K562 (cell line): ENCODE results near the gene DAGLA. TPM values are rescaled to one million over a fixed set of nuclear protein-coding genes. Genes with fewer than 3 reads are reported as not detected.

Experiments used
- ATAC-seq: fragments of 200-7000 bp; cut with Tn5 transposase; 3 replicates; pipeline ENCODE4 v1.9.1; 2020; ENCODE audit warnings: moderate library complexity
- BruUV-seq: library from RNA; stranded (reverse); fragments of 400-500 nt; replicated peaks from 2 replicates; lab custom pipeline; 2021; lab: Mats Ljungman, UMichigan
- CTCF ChIA-PET: fragments of 300-600 bp; formaldehyde crosslinking; extraction: SDS; loops from one replicate; lab custom pipeline; 2021; ENCODE audit warnings: low intra/inter-chr PET ratio; lab: Yijun Ruan, JAX
- POLR2A ChIA-PET: fragments of 300-600, 350-650 bp; sonication (Branson Sonifier 250); formaldehyde crosslinking; extraction: SDS; loops from one replicate; lab custom pipeline; 2021; ENCODE audit warnings: antibody characterized with exemption, inconsistent platforms; lab: Yijun Ruan, JAX
- DNase-seq, 4 experiments: peaks; one replicate each; pipeline versions ENCODE4 v3.0.0 to v3.0.0-alpha.2; 2011 to 2018; ENCODE audit warnings: low spot score in 3 of 4, mixed read lengths in 3 of 4; ENCODE audit errors: extremely low read depth in 1 of 4
- FAIRE-seq: peaks from 2 replicates; lab custom pipeline; 2011; peaks lifted over from hg19 to GRCh38; lab: Jason Lieb, UNC
- H2AFZ ChIP-seq: 2 replicates; pipeline ENCODE4 v1.6.0; 2011; ENCODE audit warnings: low read depth, low read length, control low read depth, inconsistent platforms
- H3K27ac ChIP-seq: fragments of 200-600 bp; 3 replicates; pipeline ENCODE4 v1.8.0; 2011; ENCODE audit warnings: low read depth, mild to moderate bottlenecking, control low read depth, inconsistent platforms, low read length, moderate library complexity, mixed read lengths; ENCODE audit errors: extremely low read depth
- H3K27me3 ChIP-seq, 2 experiments: fragments of 300-600 bp in 1 of 2; 2 replicates in 1 of 2; 3 replicates in 1 of 2; pipeline versions ENCODE4 v1.6.0 to v1.8.0; 2011; ENCODE audit warnings: inconsistent platforms in 2 of 2, low read length in 2 of 2, mild to moderate bottlenecking in 1 of 2, mixed read lengths in 1 of 2, moderate library complexity in 1 of 2; ENCODE audit not compliant: control insufficient read depth in 2 of 2, insufficient read depth in 2 of 2
- H3K36me3 ChIP-seq: fragments of 300-600 bp; 3 replicates; pipeline ENCODE4 v1.8.0; 2011; ENCODE audit warnings: mild to moderate bottlenecking, low read length, inconsistent platforms; ENCODE audit not compliant: control insufficient read depth, insufficient read depth
- H3K4me1 ChIP-seq, 2 experiments: fragments of 200-600 bp in 1 of 2; replicated peaks in 1 of 2; 2 replicates in 1 of 2; 3 replicates in 1 of 2; pipeline versions ENCODE4 v1.5.1 to v1.8.0; 2011; ENCODE audit warnings: inconsistent platforms in 2 of 2, low read length in 2 of 2, mild to moderate bottlenecking in 1 of 2, mixed read lengths in 1 of 2, moderate library complexity in 1 of 2; ENCODE audit not compliant: control insufficient read depth in 2 of 2, insufficient read depth in 2 of 2
- H3K4me2 ChIP-seq: 2 replicates; pipeline ENCODE4 v1.6.1; 2011; ENCODE audit warnings: low read length, control low read depth, inconsistent platforms, mixed read lengths; ENCODE audit not compliant: insufficient read depth
- H3K4me3 ChIP-seq: fragments of 200-600 bp; sonication (generic), shearing (Covaris generic); 2 replicates; pipeline ENCODE4 v1.5.1; 2016; ENCODE audit warnings: control low read depth, inconsistent platforms
- H3K79me2 ChIP-seq: fragments of 200-600 bp; 3 replicates; pipeline ENCODE4 v1.8.0; 2011; ENCODE audit warnings: low read length, inconsistent platforms; ENCODE audit not compliant: control insufficient read depth, insufficient read depth
- H3K9ac ChIP-seq, 2 experiments: 2 replicates each; pipeline versions ENCODE4 v1.6.0 to v1.6.1; 2011; ENCODE audit warnings: low read depth in 2 of 2, low read length in 2 of 2, control low read depth in 1 of 2, inconsistent platforms in 1 of 2, mild to moderate bottlenecking in 1 of 2, mixed read lengths in 1 of 2; ENCODE audit not compliant: insufficient read depth in 1 of 2
- H3K9me1 ChIP-seq: one replicate; pipeline ENCODE4 v1.6.0; 2011; ENCODE audit warnings: inconsistent platforms, mild to moderate bottlenecking, low read length, moderate library complexity; ENCODE audit not compliant: control insufficient read depth, insufficient read depth
- H3K9me3 ChIP-seq: replicated peaks from 2 replicates; pipeline ENCODE4 v1.5.1; 2011; ENCODE audit warnings: low read depth, low read length, inconsistent platforms; ENCODE audit not compliant: control insufficient read depth, insufficient read depth
- H4K20me1 ChIP-seq: replicated peaks from 2 replicates; pipeline ENCODE4 v1.6.1; 2011; ENCODE audit warnings: low read length, inconsistent platforms, mixed read lengths; ENCODE audit not compliant: control insufficient read depth, insufficient read depth
- CBFB ChIP-seq: sonication (generic); formaldehyde crosslinking; IDR thresholded peaks from 2 replicates; pipeline ENCODE4 v1.4.0; 2020; ENCODE audit warnings: mild to moderate bottlenecking, missing genetic modification reagents
- ESRRB ChIP-seq: fragments of 250-450 bp; sonication (Bioruptor Pico); IDR thresholded peaks from 2 replicates; pipeline ENCODE4 v1.5.0; 2020; ENCODE audit warnings: mild to moderate bottlenecking, moderate library complexity, borderline replicate concordance
- HDAC6 ChIP-seq: IDR thresholded peaks from 2 replicates; pipeline ENCODE4 v1.6.1; 2012; ENCODE audit warnings: low read depth, mild to moderate bottlenecking, control low read depth, inconsistent platforms, low read length, moderate library complexity
- IRF1 ChIP-seq: sonication (generic); formaldehyde crosslinking; IDR thresholded peaks from 2 replicates; pipeline ENCODE4 v1.8.0; 2022; ENCODE audit warnings: missing genetic modification reagents, mild to moderate bottlenecking, borderline replicate concordance
- NCOR1 ChIP-seq: fragments of 450-650 bp; IDR thresholded peaks from 2 replicates; pipeline ENCODE4 v1.6.1; 2016; ENCODE audit warnings: mild to moderate bottlenecking, moderate library complexity
- POLR2A ChIP-seq: fragments of 450-650 bp; conservative IDR thresholded peaks from 2 replicates; pipeline ENCODE4 v1.6.1; 2016
- SAP30 ChIP-seq: fragments of 200-600 bp; sonication (generic); IDR thresholded peaks from 2 replicates; pipeline ENCODE4 v1.6.1; 2012; ENCODE audit warnings: borderline replicate concordance, low read depth, mild to moderate bottlenecking, moderate library complexity, low read length, control low read depth, inconsistent platforms; ENCODE audit not compliant: insufficient read depth, poor library complexity, severe bottlenecking
- SIN3A ChIP-seq, 2 experiments: fragments of 150-350 bp in 1 of 2; IDR thresholded peaks; 2 replicates each; pipeline ENCODE4 v1.6.1; 2011 to 2016; ENCODE audit warnings: borderline replicate concordance in 2 of 2, low read depth in 2 of 2, low read length in 2 of 2, mild to moderate bottlenecking in 2 of 2, moderate library complexity in 2 of 2; ENCODE audit not compliant: control insufficient read depth in 1 of 2
- THRAP3 ChIP-seq: fragments of 450-650 bp; IDR thresholded peaks from 2 replicates; pipeline ENCODE4 v1.6.1; 2016; ENCODE audit warnings: mild to moderate bottlenecking, inconsistent platforms, borderline replicate concordance
- ZBTB2 ChIP-seq: fragments of 450-650 bp; IDR thresholded peaks from 2 replicates; pipeline ENCODE4 v1.6.1; 2016; ENCODE audit warnings: antibody characterized with exemption
- ZNF165 ChIP-seq: fragments of 250-450 bp; sonication (Bioruptor Pico); IDR thresholded peaks from 2 replicates; pipeline ENCODE4 v1.4.0; 2020; ENCODE audit warnings: borderline replicate concordance
- ZNF3 ChIP-seq: fragments of 250-450 bp; sonication (Bioruptor Pico); IDR thresholded peaks from 2 replicates; pipeline ENCODE4 v1.5.0; 2021; ENCODE audit warnings: mild to moderate bottlenecking, moderate library complexity
- ZNF354B ChIP-seq: fragments of 250-450 bp; sonication (Bioruptor Pico); IDR thresholded peaks from 2 replicates; pipeline ENCODE4 v1.4.0; 2020
- WGBS: fragments of 100-300 bp; shearing (Covaris generic); methylation state at CpG from one replicate; pipeline ENCODE4 v1.1.6; 2016; ENCODE audit warnings: low coverage, mixed read lengths; ENCODE audit not compliant: insufficient coverage; ENCODE audit errors: missing lambda C conversion rate; 5-methylcytosine and 5-hydroxymethylcytosine counted together
- in situ Hi-C: fragments of 300-500 bp; cut with MboI; formaldehyde crosslinking; loops from 4 replicates; pipeline ENCODE4 v1.15.0; 2018; ENCODE audit warnings: inconsistent platforms, mixed read lengths
- intact Hi-C: fragments of 100-400 bp; cut with micrococcal nuclease; formaldehyde crosslinking; loops from 2 replicates; pipeline ENCODE4 v1.14.2; 2022
- polyA plus RNA-seq, 8 experiments: library from polyadenylated mRNA; depleted of rRNA in 4 of 8; stranded (reverse) in 5 of 8; unstranded in 3 of 8; fragments of >200 nt; fragmentation: Nextera tagmentation in 2 of 8; fragmentation: Illumina TruSeq in 1 of 8; extraction: Ambion mirVana in 2 of 8; extraction: Trizol in 1 of 8; gene quantifications; 2 replicates each; pipeline versions ENCODE4 v1.2.1 to v1.2.3, GENCODE V29; 2011 to 2014; ENCODE audit warnings: inconsistent platforms in 1 of 8, missing spikeins in 1 of 8
- total RNA-seq, 7 experiments: library from RNA; depleted of rRNA in 6 of 7; stranded (reverse); fragments of >200 nt in 6 of 7; fragmentation: Illumina TruSeq in 2 of 7; extraction: Trizol in 2 of 7; gene quantifications; 2 replicates each; pipeline versions ENCODE4 v1.2.1 to v1.2.3, GENCODE V29; 2011 to 2021; ENCODE audit warnings: low replicate concordance in 1 of 7
- TF ChIP-seq, protein P1 (sequence below): fragments of 450-650 bp; formaldehyde crosslinking; IDR thresholded peaks from 2 replicates; pipeline ENCODE4 v1.4.0; 2022; ENCODE audit warnings: missing genetic modification characterization

DAGLA gene
- total and polyA plus RNA-seq, 9 of the 15 experiments (the other 6 are each of a cell fraction or from before 2014, with no cell fraction given) = 0.03 to 0.16 (median 0.04) TPM; not detected in 4

DNA sequence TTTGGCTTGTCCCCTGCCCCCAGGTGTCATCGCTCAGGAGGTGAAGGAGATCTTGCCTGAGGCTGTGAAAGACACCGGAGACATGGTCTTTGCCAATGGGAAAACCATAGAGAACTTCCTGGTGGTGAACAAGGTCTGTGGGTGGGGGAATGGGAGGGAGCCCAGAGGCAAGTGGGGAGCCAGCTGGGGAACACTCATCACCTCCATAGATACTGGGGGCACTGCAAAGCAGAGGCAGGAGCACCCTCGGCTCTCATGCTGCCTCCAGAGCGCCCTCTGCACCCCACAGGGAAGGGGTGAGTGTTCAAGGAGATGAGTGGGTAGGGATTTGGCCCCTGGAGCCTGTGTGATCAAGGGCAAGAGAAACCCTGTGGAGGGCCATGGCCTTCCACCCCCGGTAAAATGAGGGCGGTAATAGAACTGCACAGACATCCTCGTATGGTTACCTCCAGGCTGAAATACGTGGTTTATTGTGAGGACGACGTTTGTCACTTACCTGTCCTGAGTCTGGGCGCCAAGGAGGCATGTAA is 98.2 kb downstream of the DAGLA start:
- no peaks in the 10 kb centered on the region for H3K79me2 ChIP-seq
- no peak for DNase-seq
- H3K4me3 ChIP-seq = no peak overlapping the region
- H3K27ac ChIP-seq = no peak overlapping the region
- intact Hi-C loops = no loop called here
- H3K4me2 ChIP-seq = no peak overlapping the region
- peaks cover under 1% of the 10 kb centered on the region; the same call in 1 of the 2 replicates for H4K20me1 ChIP-seq
- WGBS = 84% methylated on average over 8 of the region's 11 CpGs
- H3K4me1 ChIP-seq = peaks cover 0 to 45% of the 10 kb centered on the region in 2 experiments; a peak in 2 of 5 replicates
- CTCF ChIA-PET = no interaction called here
- peaks cover 30% of the 10 kb centered on the region; the same call in 2 of the 3 replicates for H3K36me3 ChIP-seq
- H3K9me1 ChIP-seq = no peaks in the 10 kb centered on the region
- no peak overlapping the region for H2AFZ ChIP-seq
- no peak for TF ChIP-seq SIN3A (IDR thresholded peaks at IDR 0.05; ENCODE audit: borderline replicate concordance in 2 of 2, control insufficient read depth in 1 of 2, low read depth in 2 of 2, low read length in 2 of 2)
- no peak for TF ChIP-seq THRAP3
- no peak for TF ChIP-seq IRF1 (CRISPR knock-in tag)
- TF ChIP-seq ZNF165 (CRISPR knock-in tag) = no peak
- no peak for TF ChIP-seq NCOR1
- TF ChIP-seq HDAC6 = no peak
- TF ChIP-seq ZNF3 (CRISPR knock-in tag) = no peak
- no peak for TF ChIP-seq CBFB (CRISPR knock-in tag)
- no peak for TF ChIP-seq ZBTB2
- TF ChIP-seq, protein P1, sequence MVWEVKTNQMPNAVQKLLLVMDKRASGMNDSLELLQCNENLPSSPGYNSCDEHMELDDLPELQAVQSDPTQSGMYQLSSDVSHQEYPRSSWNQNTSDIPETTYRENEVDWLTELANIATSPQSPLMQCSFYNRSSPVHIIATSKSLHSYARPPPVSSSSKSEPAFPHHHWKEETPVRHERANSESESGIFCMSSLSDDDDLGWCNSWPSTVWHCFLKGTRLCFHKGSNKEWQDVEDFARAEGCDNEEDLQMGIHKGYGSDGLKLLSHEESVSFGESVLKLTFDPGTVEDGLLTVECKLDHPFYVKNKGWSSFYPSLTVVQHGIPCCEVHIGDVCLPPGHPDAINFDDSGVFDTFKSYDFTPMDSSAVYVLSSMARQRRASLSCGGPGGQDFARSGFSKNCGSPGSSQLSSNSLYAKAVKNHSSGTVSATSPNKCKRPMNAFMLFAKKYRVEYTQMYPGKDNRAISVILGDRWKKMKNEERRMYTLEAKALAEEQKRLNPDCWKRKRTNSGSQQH = no peak
- no peak for TF ChIP-seq POLR2A
- no peak for TF ChIP-seq SAP30
- TF ChIP-seq ZNF354B (CRISPR knock-in tag) = no peak
- no peak for TF ChIP-seq ESRRB (CRISPR knock-in tag)
- no peak overlapping the region for H3K9ac ChIP-seq
- no TSS peak for BruUV-seq
- no peak for FAIRE-seq
- in situ Hi-C loops = no loop called here
- H3K27me3 ChIP-seq = no peaks in the 10 kb centered on the region
- no peak for ATAC-seq
- no peaks in the 10 kb centered on the region for H3K9me3 ChIP-seq
- POLR2A ChIA-PET = interaction anchor here (1.0 to 2.8 kb wide), 2 partner anchors 11 to 18 kb away, joined by 4 to 11 read pairs; no protein-coding TSS in a partner anchor
